COLO668 (cell line): ENCODE data around the gene FASTK.

ENCODE experiments used
- DNase-seq: peaks from one replicate; lab custom pipeline; 2025; ENCODE audit not compliant: unreplicated experiment; lab: John Stamatoyannopoulos, UW

Gene FASTK, protein sequence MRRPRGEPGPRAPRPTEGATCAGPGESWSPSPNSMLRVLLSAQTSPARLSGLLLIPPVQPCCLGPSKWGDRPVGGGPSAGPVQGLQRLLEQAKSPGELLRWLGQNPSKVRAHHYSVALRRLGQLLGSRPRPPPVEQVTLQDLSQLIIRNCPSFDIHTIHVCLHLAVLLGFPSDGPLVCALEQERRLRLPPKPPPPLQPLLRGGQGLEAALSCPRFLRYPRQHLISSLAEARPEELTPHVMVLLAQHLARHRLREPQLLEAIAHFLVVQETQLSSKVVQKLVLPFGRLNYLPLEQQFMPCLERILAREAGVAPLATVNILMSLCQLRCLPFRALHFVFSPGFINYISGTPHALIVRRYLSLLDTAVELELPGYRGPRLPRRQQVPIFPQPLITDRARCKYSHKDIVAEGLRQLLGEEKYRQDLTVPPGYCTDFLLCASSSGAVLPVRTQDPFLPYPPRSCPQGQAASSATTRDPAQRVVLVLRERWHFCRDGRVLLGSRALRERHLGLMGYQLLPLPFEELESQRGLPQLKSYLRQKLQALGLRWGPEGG

DNA sequence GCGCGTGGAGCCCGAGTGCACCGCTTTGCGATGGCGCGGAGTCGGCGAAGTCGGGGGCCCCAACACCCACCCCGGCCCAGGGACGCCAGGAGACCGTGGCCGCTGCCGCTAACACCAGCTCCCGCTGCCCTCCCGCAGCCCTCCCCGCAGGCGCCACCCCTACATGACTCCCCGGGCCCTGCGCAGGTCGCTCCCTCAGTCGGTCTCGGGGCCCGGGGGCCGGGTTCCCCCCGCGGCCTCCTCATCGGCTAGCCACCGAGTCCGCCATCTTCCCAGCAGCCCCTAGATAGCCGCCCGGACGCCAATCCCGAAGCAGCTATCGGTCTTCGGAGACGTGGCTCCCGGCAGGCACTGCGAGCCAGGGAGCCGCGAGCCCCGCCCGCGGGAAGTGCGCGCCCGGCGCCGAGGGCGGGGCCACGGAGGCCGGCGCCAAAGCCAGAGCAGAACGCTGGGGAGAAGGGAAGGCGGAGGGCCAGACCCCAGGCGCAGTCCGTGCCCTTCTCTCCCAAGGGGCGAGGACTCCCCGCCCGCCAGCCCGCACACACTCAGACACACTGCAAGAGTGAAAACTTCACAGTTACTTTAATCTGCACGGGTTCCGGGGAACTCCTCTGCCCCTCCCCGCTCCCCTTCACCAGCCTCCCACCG is at the start of gene FASTK:
Gene FASTK, minus strand, starts transcription at position 288 of the 648 bp plus-strand sequence. Its CDS starts 43 bp downstream, at position 245.
- peak; percentile 95 for DNase-seq

- DNase-seq = no peak
Observed at GRCh38 chr7:151129960-151130591, 49.5 kb upstream of the FASTK start.

GRCh38 chr7:151129117-151129959 is 48.7 kb upstream of the FASTK start:
- DNase-seq = no peak

DNA sequence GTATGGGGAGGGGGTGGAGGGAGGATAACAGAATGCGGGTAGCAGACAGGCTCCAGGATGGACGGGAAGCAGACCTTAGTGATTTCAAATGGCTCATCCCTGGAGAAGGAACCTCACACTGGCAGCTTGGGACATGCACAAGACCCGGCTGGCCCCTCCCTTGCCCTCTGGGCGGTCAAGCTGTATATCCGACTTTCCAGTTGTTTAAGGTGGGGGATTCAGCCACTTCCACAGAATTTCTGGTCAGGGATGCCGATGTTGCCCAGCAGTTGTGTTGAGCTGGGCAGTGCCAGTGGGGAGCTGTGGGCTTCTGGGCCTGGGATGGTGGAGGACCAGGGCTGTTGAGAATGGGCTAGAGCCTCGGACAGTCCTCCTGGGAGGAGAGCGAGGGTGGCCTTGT is 48.1 kb upstream of the FASTK start:
- no peak for DNase-seq

DNA sequence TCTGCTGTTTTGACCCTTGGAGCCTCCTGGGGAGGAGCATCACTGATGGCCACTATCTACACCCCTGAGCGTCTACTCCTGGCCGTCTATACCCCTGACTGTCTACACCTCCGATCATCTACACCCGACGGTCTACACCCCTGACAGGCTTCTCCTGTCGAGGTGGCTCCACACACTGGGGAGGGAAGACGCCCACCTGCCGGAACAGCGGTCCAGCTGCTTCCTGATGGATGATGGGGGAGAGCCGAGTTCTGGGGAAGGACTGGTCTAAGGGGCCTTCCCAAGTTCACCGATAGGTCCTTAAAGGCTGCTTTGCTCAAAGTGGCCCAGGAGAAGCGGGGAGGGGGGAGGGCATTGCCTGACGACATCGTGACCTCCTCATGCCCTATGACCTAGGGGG is 47.5 kb upstream of the FASTK start:
- no peak for DNase-seq

DNA sequence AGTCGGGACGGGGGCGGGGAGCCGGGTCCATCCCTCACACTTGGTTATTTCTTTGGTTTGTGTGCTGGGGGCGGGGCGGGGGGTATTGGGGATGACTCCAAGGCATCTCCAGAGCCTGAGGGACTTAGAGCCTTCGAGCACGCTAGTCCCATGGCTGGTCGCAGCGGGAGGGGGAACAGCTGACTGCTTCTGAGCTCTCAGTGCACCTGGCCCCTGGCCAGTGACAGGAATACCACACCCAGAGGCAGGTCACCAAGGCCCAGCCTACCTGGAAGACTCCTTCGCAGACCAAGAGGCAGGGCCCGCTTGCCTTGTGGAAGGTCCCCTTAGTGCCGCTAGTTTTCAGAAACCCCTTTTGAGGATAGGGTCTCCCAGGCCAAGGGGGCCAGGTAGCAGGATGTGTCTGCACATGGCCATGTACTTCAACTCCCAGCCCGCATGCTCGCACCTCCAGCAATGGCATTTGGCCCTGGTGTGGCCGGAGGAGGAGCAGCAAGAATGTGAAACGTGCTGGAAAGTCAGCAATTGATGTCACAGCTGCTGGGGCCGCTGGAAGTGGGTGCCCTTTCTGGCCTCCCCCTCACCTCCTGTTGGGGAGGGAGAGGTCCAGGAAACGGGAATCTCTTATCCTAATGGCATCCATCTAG is 46.0 kb upstream of the FASTK start:
- no peak for DNase-seq

DNA sequence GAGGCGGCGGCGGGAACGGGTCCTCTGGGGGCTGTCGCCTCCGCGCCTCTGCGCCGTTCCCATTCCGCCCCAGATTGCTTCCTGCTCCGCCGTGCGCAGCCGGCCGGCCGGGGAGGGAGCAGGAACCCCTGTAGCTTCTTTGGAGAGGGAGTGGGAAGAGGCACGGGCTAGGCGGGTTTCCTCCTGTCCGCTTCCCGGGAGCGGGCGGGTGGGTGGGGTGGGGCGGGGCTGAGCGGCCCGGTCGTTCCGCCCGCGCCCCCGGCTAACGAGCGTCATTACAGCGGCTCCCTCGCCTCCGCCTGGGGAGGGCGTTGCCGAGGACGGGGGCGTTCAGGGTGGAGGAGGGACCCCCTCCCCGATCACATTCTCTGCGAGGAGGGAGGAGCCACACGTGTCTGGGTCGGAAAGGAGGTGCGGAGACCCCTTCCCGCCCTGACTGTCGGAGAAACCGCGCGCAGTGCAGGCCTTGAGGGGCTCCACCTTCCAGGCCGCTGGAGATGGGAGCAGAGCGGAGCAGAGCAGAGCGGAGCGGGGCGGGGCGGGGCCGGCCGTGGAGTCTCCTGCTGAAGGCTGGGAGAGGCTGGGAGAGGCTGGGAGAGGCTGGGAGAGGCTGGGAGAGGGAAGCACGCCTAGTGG is 45.4 kb upstream of the FASTK start:
- DNase-seq = no peak

- DNase-seq = no peak
Observed at GRCh38 chr7:151125470-151125845, 44.8 kb upstream of the FASTK start.

GRCh38 chr7:151124899-151125399 is 44.3 kb upstream of the FASTK start:
- no peak for DNase-seq

GRCh38 chr7:151124481-151124880 is 43.9 kb upstream of the FASTK start:
- DNase-seq = no peak

DNA sequence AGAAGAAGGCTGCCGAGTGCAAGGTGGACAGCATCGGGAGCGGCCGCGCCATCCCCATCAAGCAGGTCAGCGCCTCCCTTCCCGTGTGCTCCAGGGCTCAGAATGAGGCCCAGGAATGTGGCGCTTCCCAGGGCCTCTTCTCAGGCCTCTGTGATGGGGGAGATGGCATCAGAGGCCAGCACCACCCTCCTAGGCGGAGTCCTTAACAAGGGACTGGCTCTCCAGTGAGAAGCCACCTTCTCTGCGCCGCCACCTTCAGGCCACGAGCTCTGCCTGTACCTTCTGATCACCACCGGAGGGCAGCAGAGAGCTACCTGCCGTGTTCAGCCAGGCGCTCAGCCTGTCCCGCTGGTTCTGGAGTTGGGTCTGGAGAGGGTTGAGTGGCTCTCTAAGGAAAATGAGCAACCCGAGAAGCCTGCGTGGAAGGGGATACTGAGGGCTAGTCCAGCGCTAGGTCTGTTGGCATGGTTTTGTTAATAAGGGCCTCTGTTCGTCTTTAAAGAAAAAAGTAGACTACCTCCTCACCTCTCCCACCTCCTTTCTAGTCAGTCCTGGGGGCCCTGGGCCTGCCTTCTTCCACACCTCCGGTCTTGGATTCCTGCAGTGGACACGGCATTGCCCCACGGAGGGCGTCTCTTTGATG is 43.3 kb upstream of the FASTK start:
- peak; percentile 76 for DNase-seq

GRCh38 chr7:151123158-151123821 is 42.7 kb upstream of the FASTK start:
- DNase-seq = no peak

- no peak for DNase-seq
Observed at GRCh38 chr7:151122796-151123157, 42.2 kb upstream of the FASTK start.

DNA sequence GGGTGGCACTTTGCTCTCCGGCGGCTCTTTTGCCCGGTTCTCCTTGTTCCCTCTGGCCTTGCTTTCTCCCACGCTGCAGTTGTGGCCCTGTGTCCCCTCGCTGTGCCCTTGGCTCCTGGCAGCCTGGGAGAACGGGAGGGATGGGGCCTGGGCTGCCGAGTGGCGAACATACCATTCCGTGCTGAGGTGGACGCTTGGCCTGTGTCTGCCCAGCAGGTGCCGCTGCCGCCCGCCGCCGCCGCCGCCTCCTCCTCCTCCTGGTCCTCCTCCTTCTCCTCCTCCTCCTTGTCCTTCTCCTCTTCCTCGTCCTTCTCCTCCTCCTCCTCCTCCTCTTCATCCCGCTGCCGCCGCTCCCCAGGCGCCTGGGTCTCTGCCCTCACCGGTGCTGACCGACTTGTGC is 41.7 kb upstream of the FASTK start:
- DNase-seq = no peak

- no peak for DNase-seq
Observed at GRCh38 chr7:151121380-151122170, 41.0 kb upstream of the FASTK start.

GRCh38 chr7:151120896-151121295 is 40.3 kb upstream of the FASTK start:
- peak; percentile 11 for DNase-seq

- no peak for DNase-seq
Observed at GRCh38 chr7:151119902-151120301, 39.3 kb upstream of the FASTK start.

- no peak for DNase-seq
Observed at GRCh38 chr7:151119055-151119415, 38.4 kb upstream of the FASTK start.
